Activated CD8-positive, alpha-beta T cell treated with anti-CD3 and anti-CD28 coated beads for 36 hours (primary cell): ENCODE results near the gene PLCH1. TPM values are rescaled to one million over a fixed set of nuclear protein-coding genes. Genes with fewer than 3 reads are reported as not detected.

ENCODE experiments used
- ATAC-seq: fragments of 200-7000 bp; cut with Tn5 transposase; one replicate; pipeline ENCODE4 v1.10.0; 2021; ENCODE audit warnings: mild to moderate bottlenecking, moderate library complexity
- CTCF ChIA-PET: fragments of 350-600 bp; sonication (Branson Sonifier 250); formaldehyde crosslinking; loops from one replicate; lab custom pipeline; 2021; ENCODE audit warnings: antibody characterized with exemption; lab: Charles Lee
- POLR2A ChIA-PET: fragments of 350-600 bp; sonication (Branson Sonifier 250); formaldehyde crosslinking; loops from one replicate; lab custom pipeline; 2021; ENCODE audit warnings: antibody characterized with exemption; lab: Charles Lee
- DNase-seq: peaks from one replicate; pipeline ENCODE4 v3.0.0-alpha.2; 2020
- H3K27ac Mint-ChIP-seq: one replicate; pipeline ENCODE4 v1.8.0; 2021; ENCODE audit warnings: mild to moderate bottlenecking, mixed read lengths
- H3K27me3 Mint-ChIP-seq: one replicate; pipeline ENCODE4 v1.8.0; 2021; ENCODE audit warnings: mixed read lengths
- H3K36me3 Mint-ChIP-seq: one replicate; pipeline ENCODE4 v1.8.0; 2021; ENCODE audit warnings: low read depth, mixed read lengths
- H3K4me1 Mint-ChIP-seq: one replicate; pipeline ENCODE4 v1.8.0; 2021; ENCODE audit warnings: low read depth, mixed read lengths
- H3K4me3 Mint-ChIP-seq: one replicate; pipeline ENCODE4 v1.8.0; 2021; ENCODE audit warnings: mild to moderate bottlenecking, moderate library complexity, mixed read lengths
- H3K9me3 Mint-ChIP-seq: one replicate; pipeline ENCODE4 v1.8.0; 2021; ENCODE audit warnings: mixed read lengths
- intact Hi-C: fragments of 100-400 bp; cut with micrococcal nuclease; formaldehyde crosslinking; loops from one replicate; pipeline ENCODE4 v1.10.0; 2022
- total RNA-seq, 2 experiments: library from RNA; stranded (reverse); gene quantifications; one replicate each; pipeline ENCODE4 v1.2.3, GENCODE V29; 2021
- TF ChIP-seq, protein P1 (sequence below): fragments of 200-600 bp; IDR thresholded peaks from one replicate; pipeline ENCODE4 v1.8.0; 2022; ENCODE audit warnings: antibody characterized with exemption, mild to moderate bottlenecking

The PLCH1 gene
- total RNA-seq, 2 experiments from 2014 or later, result 0.20 to 0.32 TPM

GRCh38 chr3:155670335-155670734, 74.5 kb downstream of the PLCH1 start:
- ChIA-PET POLR2A (no interaction called here), CTCF (interaction anchor here (1.6 kb wide), 1 partner anchor 14 kb away, joined by 4 read pairs; no protein-coding TSS in a partner anchor)
- H3K27ac Mint-ChIP-seq, result no peak overlapping the region
- TF ChIP-seq, protein P1, sequence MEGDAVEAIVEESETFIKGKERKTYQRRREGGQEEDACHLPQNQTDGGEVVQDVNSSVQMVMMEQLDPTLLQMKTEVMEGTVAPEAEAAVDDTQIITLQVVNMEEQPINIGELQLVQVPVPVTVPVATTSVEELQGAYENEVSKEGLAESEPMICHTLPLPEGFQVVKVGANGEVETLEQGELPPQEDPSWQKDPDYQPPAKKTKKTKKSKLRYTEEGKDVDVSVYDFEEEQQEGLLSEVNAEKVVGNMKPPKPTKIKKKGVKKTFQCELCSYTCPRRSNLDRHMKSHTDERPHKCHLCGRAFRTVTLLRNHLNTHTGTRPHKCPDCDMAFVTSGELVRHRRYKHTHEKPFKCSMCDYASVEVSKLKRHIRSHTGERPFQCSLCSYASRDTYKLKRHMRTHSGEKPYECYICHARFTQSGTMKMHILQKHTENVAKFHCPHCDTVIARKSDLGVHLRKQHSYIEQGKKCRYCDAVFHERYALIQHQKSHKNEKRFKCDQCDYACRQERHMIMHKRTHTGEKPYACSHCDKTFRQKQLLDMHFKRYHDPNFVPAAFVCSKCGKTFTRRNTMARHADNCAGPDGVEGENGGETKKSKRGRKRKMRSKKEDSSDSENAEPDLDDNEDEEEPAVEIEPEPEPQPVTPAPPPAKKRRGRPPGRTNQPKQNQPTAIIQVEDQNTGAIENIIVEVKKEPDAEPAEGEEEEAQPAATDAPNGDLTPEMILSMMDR, result no peak
- intact Hi-C loops, result no loop called here
- H3K4me3 Mint-ChIP-seq, result no peak overlapping the region
- ATAC-seq (no peak), DNase-seq (no peak)
- H3K4me1 Mint-ChIP-seq, result no peaks in the 10 kb centered on the region
- no peaks in the 10 kb centered on the region for H3K27me3 Mint-ChIP-seq
- H3K36me3 Mint-ChIP-seq, result no peaks in the 10 kb centered on the region
- no peaks in the 10 kb centered on the region for H3K9me3 Mint-ChIP-seq

GRCh38 chr3:155667988-155668387, 76.9 kb downstream of the PLCH1 start:
- no peak for DNase-seq
- ATAC-seq, result no peak
- Mint-ChIP-seq H3K4me3 (no peak overlapping the region), H3K4me1 (no peaks in the 10 kb centered on the region), H3K9me3 (no peaks in the 10 kb centered on the region), H3K27ac (no peak overlapping the region), H3K27me3 (no peaks in the 10 kb centered on the region), H3K36me3 (no peaks in the 10 kb centered on the region)
- intact Hi-C loops, result no loop called here
- ChIA-PET CTCF (no interaction called here), POLR2A (no interaction called here)
- TF ChIP-seq, protein P1, result no peak

DNA sequence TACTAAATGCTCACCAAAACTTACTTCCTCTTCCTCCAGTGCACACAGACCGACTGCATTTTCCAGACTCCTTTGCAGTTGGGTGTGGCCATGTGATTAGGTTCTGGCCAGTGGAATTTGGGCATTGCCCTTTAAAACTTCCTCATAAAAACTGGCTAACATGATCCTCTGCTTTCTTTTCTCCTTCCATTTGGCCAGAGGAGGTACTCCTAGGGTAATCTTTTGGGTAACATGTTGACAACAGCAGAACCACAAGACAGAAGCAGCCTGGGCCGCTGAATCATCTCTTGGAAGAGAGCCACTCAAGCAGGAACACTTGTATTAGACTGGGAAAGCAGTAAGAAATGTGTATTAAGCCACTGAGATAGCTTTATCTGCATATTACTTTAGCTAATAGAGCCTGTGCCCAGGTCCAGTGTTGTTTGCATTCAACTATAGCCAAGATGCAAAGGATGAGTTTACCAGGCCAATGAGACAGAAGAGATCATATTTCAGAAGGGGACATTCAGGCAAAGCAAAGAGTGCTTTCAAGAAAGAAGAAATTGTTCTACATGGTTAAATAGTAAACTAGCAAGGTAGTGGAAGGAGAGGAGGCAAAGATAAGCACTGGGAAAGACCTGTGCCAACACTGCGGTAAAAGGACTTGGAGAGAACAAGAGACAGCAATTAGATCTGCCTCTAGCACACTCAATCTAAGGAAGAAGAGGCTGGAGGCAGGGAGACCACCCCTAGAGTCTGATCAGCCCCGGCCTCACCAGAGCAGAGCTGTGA, 79.8 kb downstream of the PLCH1 start:
- ChIA-PET POLR2A (no interaction called here), CTCF (no interaction called here)
- Mint-ChIP-seq H3K4me1 (no peaks in the 10 kb centered on the region), H3K4me3 (no peak overlapping the region), H3K27ac (no peak overlapping the region), H3K27me3 (no peaks in the 10 kb centered on the region), H3K36me3 (no peaks in the 10 kb centered on the region), H3K9me3 (no peaks in the 10 kb centered on the region)
- intact Hi-C loops, result no loop called here
- DNase-seq (no peak), ATAC-seq (no peak)
- TF ChIP-seq, protein P1, result no peak

- ChIA-PET POLR2A (no interaction called here), CTCF (no interaction called here)
- H3K27me3 Mint-ChIP-seq, result no peaks in the 10 kb centered on the region
- no peak for DNase-seq
- H3K27ac Mint-ChIP-seq, result no peak overlapping the region
- TF ChIP-seq, protein P1, result no peak
- H3K36me3 Mint-ChIP-seq, result no peaks in the 10 kb centered on the region
- intact Hi-C loops, result no loop called here
- ATAC-seq, result no peak
- H3K4me1 Mint-ChIP-seq, result no peaks in the 10 kb centered on the region
- no peak overlapping the region for H3K4me3 Mint-ChIP-seq
- no peaks in the 10 kb centered on the region for H3K9me3 Mint-ChIP-seq
Measured at GRCh38 chr3:155663467-155664212, 81.2 kb downstream of the PLCH1 start.

DNA sequence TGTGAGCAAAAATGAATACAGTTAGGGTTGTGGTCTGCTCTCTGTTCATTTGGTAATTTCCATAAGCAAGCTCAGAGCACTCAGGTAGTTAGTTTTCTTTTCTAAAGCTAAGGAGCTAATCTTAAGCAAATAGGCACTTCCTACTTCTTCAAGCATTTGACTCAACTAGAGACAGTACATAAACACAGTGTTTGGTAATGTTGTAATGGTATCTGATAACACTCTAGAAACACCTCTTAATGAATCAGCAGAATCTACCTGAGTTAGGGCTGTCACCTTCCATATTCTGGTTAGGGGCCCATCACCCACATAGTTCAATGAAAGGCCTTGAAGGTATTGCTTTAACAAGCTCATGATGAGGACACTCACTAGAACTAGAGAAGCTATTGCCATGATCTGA, 83.1 kb downstream of the PLCH1 start:
- no peak overlapping the region for H3K4me3 Mint-ChIP-seq
- H3K36me3 Mint-ChIP-seq, result no peaks in the 10 kb centered on the region
- POLR2A ChIA-PET, result no interaction called here
- TF ChIP-seq, protein P1, result no peak
- H3K9me3 Mint-ChIP-seq, result no peaks in the 10 kb centered on the region
- CTCF ChIA-PET, result interaction anchor here (0.9 to 1.0 kb wide), 2 partner anchors 14 to 40 kb away, joined by 3 to 5 read pairs; no protein-coding TSS in a partner anchor
- ATAC-seq (no peak), DNase-seq (no peak)
- no peaks in the 10 kb centered on the region for H3K27me3 Mint-ChIP-seq
- no peak overlapping the region for H3K27ac Mint-ChIP-seq
- no peaks in the 10 kb centered on the region for H3K4me1 Mint-ChIP-seq
- intact Hi-C loops, result no loop called here
